Esophagus squamous epithelium (tissue), 5 donors: ENCODE data around the gene OGA. TPM values are rescaled to one million over a fixed set of nuclear protein-coding genes. Genes with fewer than 3 reads are reported as not detected.

Experiments used
- DNase-seq: peaks from one replicate; lab custom pipeline; 2025; lab: John Stamatoyannopoulos, UW
- H3K27ac ChIP-seq, 4 donors: fragments of 200-600 bp; sonication (generic); one replicate each; pipeline ENCODE4 v1.5.1; 2016 to 2019; ENCODE audit warnings: mild to moderate bottlenecking in 1 of 4
- H3K27me3 ChIP-seq, 4 donors: fragments of 200-600 bp; sonication (generic); 1 replicate in 3 of 4; 2 replicates in 1 of 4; pipeline versions ENCODE4 v1.5.1 to v1.6.0; 2017 to 2021; ENCODE audit warnings: antibody characterized with exemption in 1 of 4
- H3K36me3 ChIP-seq, 3 donors: fragments of 200-600 bp; sonication (generic); one replicate each; pipeline ENCODE4 v1.5.1; 2016 to 2019
- H3K4me1 ChIP-seq, 3 donors: fragments of 200-600 bp; sonication (generic); one replicate each; pipeline ENCODE4 v1.5.1; 2017 to 2019
- H3K4me3 ChIP-seq, 4 donors: fragments of 200-600 bp; sonication (generic); 1 replicate in 3 of 4; 2 replicates in 1 of 4; pipeline ENCODE4 v1.5.1; 2016 to 2019; ENCODE audit warnings: mild to moderate bottlenecking in 2 of 4, moderate library complexity in 1 of 4
- H3K9me3 ChIP-seq, 3 donors: fragments of 200-600 bp; sonication (generic); one replicate each; pipeline ENCODE4 v1.5.1; 2016 to 2019
- CTCF ChIP-seq, 6 experiments: fragments of 450-650 bp in 4 of 6; fragments of 200-600 bp in 2 of 6; sonication (generic) in 2 of 6; IDR thresholded peaks; one replicate each; pipeline ENCODE4 v1.5.1; 2016 to 2019; ENCODE audit warnings: antibody characterized with exemption in 6 of 6, mild to moderate bottlenecking in 4 of 6, moderate library complexity in 4 of 6
- POLR2A ChIP-seq, 4 donors: fragments of 450-650 bp; IDR thresholded peaks; one replicate each; pipeline ENCODE4 v1.6.1; 2017; ENCODE audit warnings: antibody characterized with exemption in 4 of 4, mild to moderate bottlenecking in 4 of 4, moderate library complexity in 3 of 4
- WGBS, 2 donors: methylation state at CpG; one replicate each; pipeline ENCODE4 v1.1.5; 2018; 5-methylcytosine and 5-hydroxymethylcytosine counted together
- intact Hi-C: fragments of 100-400 bp; cut with DNase I; formaldehyde crosslinking; loops from one replicate; pipeline ENCODE4 v1.15.0; 2022
- total RNA-seq, 4 donors: library from RNA; depleted of rRNA; stranded (reverse); fragments of >200 nt; gene quantifications; one replicate each; pipeline ENCODE4 v1.1.0, GENCODE V29; 2016
- donor health status: DM: yes; HTN: yes; CAD: no.

Gene OGA
- total RNA-seq, 4 donors from 2014 or later = 44.2 to 121 (median 60.7) TPM

- Histone ChIP-seq H3K27ac (peak overlapping the region; percentile 70 to 88 (median 81)), H3K4me3 (peak overlapping the region; percentile 34 to 71 (median 54)), H3K27me3 (no peaks in the 10 kb centered on the region), H3K9me3 (no peaks in the 10 kb centered on the region), H3K4me1 (peaks cover 16 to 49% (median 18%) of the 10 kb centered on the region in 3 donors), H3K36me3 (peaks cover 0 to 18% (median 0%) of the 10 kb centered on the region in 3 donors)
- no peak for DNase-seq
- no peak for TF ChIP-seq POLR2A (IDR thresholded peaks at IDR 0.05)
- TF ChIP-seq CTCF (IDR thresholded peaks at IDR 0.05) = no peak
- intact Hi-C loops = no loop called here
- WGBS, 2 donors = 62 to 72% methylated on average over 6 to 9 of the region's 9 CpGs
Observed at GRCh38 chr10:101831169-101831811, 13.0 kb upstream of the OGA start.

GRCh38 chr10:101830322-101831168 lies 12.3 kb upstream of the OGA start:
- H3K4me3 ChIP-seq = peak overlapping the region; percentile 34 to 71 (median 54)
- peak overlapping the region; percentile 70 to 88 (median 81) for H3K27ac ChIP-seq
- H3K36me3 ChIP-seq = peaks cover 0 to 18% (median 0%) of the 10 kb centered on the region in 3 donors
- no peaks in the 10 kb centered on the region for H3K9me3 ChIP-seq
- WGBS, 2 donors = 2 to 4% methylated on average over 15 to 18 of the region's 56 CpGs
- peak; percentile 91 for DNase-seq
- intact Hi-C loops = no loop called here
- peaks cover 16 to 43% (median 18%) of the 10 kb centered on the region in 3 donors for H3K4me1 ChIP-seq
- TF ChIP-seq POLR2A (IDR thresholded peaks at IDR 0.05) = peak in 1 of 4 donors; percentile 23
- no peak for TF ChIP-seq CTCF (IDR thresholded peaks at IDR 0.05)
- no peaks in the 10 kb centered on the region for H3K27me3 ChIP-seq

GRCh38 chr10:101829561-101830315 lies 11.5 kb upstream of the OGA start:
- no peaks in the 10 kb centered on the region for H3K9me3 ChIP-seq
- 12% methylated on average over 3 of the region's 31 CpGs; no CpG with 5 or more reads in 1 of the 2 donors for WGBS, 2 donors
- peaks cover 0 to 18% (median 0%) of the 10 kb centered on the region in 3 donors for H3K36me3 ChIP-seq
- H3K4me3 ChIP-seq = peak overlapping the region; percentile 34 to 71 (median 54)
- peaks cover 16 to 40% (median 18%) of the 10 kb centered on the region in 3 donors for H3K4me1 ChIP-seq
- peak overlapping the region; percentile 70 to 88 (median 81) for H3K27ac ChIP-seq
- no peak for TF ChIP-seq POLR2A (IDR thresholded peaks at IDR 0.05)
- intact Hi-C loops = no loop called here
- DNase-seq = no peak
- no peaks in the 10 kb centered on the region for H3K27me3 ChIP-seq

GRCh38 chr10:101828766-101829551 lies 10.7 kb upstream of the OGA start:
- Histone ChIP-seq H3K27me3 (no peaks in the 10 kb centered on the region), H3K9me3 (no peaks in the 10 kb centered on the region), H3K4me3 (peak overlapping the region; percentile 34 to 71 (median 54)), H3K36me3 (peaks cover 0 to 18% (median 0%) of the 10 kb centered on the region in 3 donors), H3K27ac (peak overlapping the region; percentile 34 to 88 (median 48)), H3K4me1 (peaks cover 16 to 32% (median 18%) of the 10 kb centered on the region in 3 donors)
- 59 to 65% methylated on average over 11 to 14 of the region's 39 CpGs for WGBS, 2 donors
- no peak for DNase-seq
- intact Hi-C loops = no loop called here
- TF ChIP-seq CTCF (IDR thresholded peaks at IDR 0.05) = no peak
- no peak for TF ChIP-seq POLR2A (IDR thresholded peaks at IDR 0.05)
